Mammary epithelial cell (primary cell): ENCODE measurements around the gene RALGAPB.
"Not testable (repeated sequence)": the region's sequence is repeated elsewhere in the genome, so short reads cannot be mapped to it uniquely, and the experiment has no call there.

ENCODE experiments used
- CTCF ChIP-seq, 2 donors: IDR thresholded peaks in 1 of 2; conservative IDR thresholded peaks in 1 of 2; 2 replicates each; pipeline ENCODE4 v1.5.1; 2011 to 2012; ENCODE audit warnings: inconsistent platforms in 2 of 2, low read length in 2 of 2, mild to moderate bottlenecking in 2 of 2, control low read depth in 1 of 2, low read depth in 1 of 2; ENCODE audit not compliant: insufficient read depth in 1 of 2; ENCODE audit errors: extremely low read depth in 1 of 2
- EZH2 ChIP-seq: IDR thresholded peaks from 2 replicates; pipeline ENCODE4 v1.6.1; 2012; ENCODE audit warnings: low read length, inconsistent platforms, borderline replicate concordance

- not testable (repeated sequence) for TF ChIP-seq CTCF (conservative IDR thresholded peaks at IDR 0.05 in 1 of 2, IDR thresholded peaks at IDR 0.05 in 1 of 2; ENCODE audit: extremely low read depth in 1 of 2, insufficient read depth in 1 of 2, low read depth in 1 of 2, low read length in 2 of 2); EZH2
Observed at GRCh38 chr20:38441110-38441509, 31.5 kb upstream of the RALGAPB start.
